Cardiac fibroblast (primary cell): ENCODE data around the gene SMAD6.

ENCODE experiments used
- DNase-seq, 2 donors: peaks; one replicate each; pipeline versions ENCODE4 v3.0.0 to v3.0.0-alpha.2; 2010; ENCODE audit warnings: low read depth in 2 of 2
- H3K4me3 ChIP-seq, 2 donors: replicated peaks in 1 of 2; 1 replicate in 1 of 2; 2 replicates in 1 of 2; pipeline ENCODE4 v1.5.1; 2011; ENCODE audit warnings: low read depth in 2 of 2, low read length in 2 of 2, mild to moderate bottlenecking in 2 of 2, moderate library complexity in 1 of 2
- CTCF ChIP-seq: IDR thresholded peaks from one replicate; pipeline ENCODE4 v1.5.1; 2011; ENCODE audit warnings: low read depth, mild to moderate bottlenecking, low read length, inconsistent platforms

The SMAD6 gene

GRCh38 chr15:66778716-66779115 is 76.7 kb downstream of the SMAD6 start:
- no peak for DNase-seq
- TF ChIP-seq CTCF, result no peak
- H3K4me3 ChIP-seq, result no peak overlapping the region

GRCh38 chr15:66779331-66780009 is 77.4 kb downstream of the SMAD6 start:
- no peak for DNase-seq
- TF ChIP-seq CTCF, result no peak
- no peak overlapping the region for H3K4me3 ChIP-seq

GRCh38 chr15:66780172-66780972 is 78.3 kb downstream of the SMAD6 start:
- H3K4me3 ChIP-seq, result no peak overlapping the region
- DNase-seq, result peak; percentile 54 to 74
- no peak for TF ChIP-seq CTCF

GRCh38 chr15:66780973-66781718 is 79.1 kb downstream of the SMAD6 start:
- H3K4me3 ChIP-seq, result no peak overlapping the region
- no peak for TF ChIP-seq CTCF
- no peak for DNase-seq

GRCh38 chr15:66782785-66783184 is 80.7 kb downstream of the SMAD6 start:
- no peak overlapping the region for H3K4me3 ChIP-seq
- TF ChIP-seq CTCF, result no peak
- DNase-seq, result no peak

GRCh38 chr15:66783314-66783713 is 81.3 kb downstream of the SMAD6 start:
- no peak overlapping the region for H3K4me3 ChIP-seq
- TF ChIP-seq CTCF, result no peak
- no peak for DNase-seq
